SK-N-MC (cell line): ENCODE data around the gene SMPD3.

ENCODE experiments used
- EZH2 ChIP-seq: fragments of 200-600 bp; sonication (generic); IDR thresholded peaks from one replicate; pipeline ENCODE4 v1.6.1; 2017; ENCODE audit warnings: antibody characterized with exemption
- FOXP2 ChIP-seq: optimal IDR thresholded peaks from 2 replicates; pipeline ENCODE3; 2011; ENCODE audit warnings: mild to moderate bottlenecking, moderate library complexity; ENCODE audit not compliant: insufficient read depth; ENCODE audit errors: extremely low read length, control extremely low read depth
- POLR2AphosphoS5 ChIP-seq: IDR thresholded peaks from 2 replicates; pipeline ENCODE4 v1.6.1; 2012; ENCODE audit warnings: mild to moderate bottlenecking, low read depth, low read length, borderline replicate concordance

GRCh38 chr16:68377667-68378393, 70.5 kb downstream of the SMPD3 start:
- TF ChIP-seq POLR2AphosphoS5 (no peak), EZH2 (no peak), FOXP2 (no peak)
